ENCODE results near the gene AGR3. TPM values are rescaled to one million over a fixed set of nuclear protein-coding genes. Genes with fewer than 3 reads are reported as not detected.

Gene AGR3
- total RNA-seq, 2 donors from 2014 or later = not detected

- Histone ChIP-seq H3K4me3 (no peak overlapping the region), H3K4me1 (no peaks in the 10 kb centered on the region), H3K27me3 (no peaks in the 10 kb centered on the region), H3K9me3 (no peaks in the 10 kb centered on the region), H3K36me3 (no peaks in the 10 kb centered on the region), H3K27ac (no peak overlapping the region)
- no peak for DNase-seq (ENCODE audit: low spot score)
- no peak for TF ChIP-seq CTCF (IDR thresholded peaks at IDR 0.05)
Measured at GRCh38 chr7:16818732-16819131, 63.1 kb downstream of the AGR3 start.

GRCh38 chr7:16817536-16817935, 64.2 kb downstream of the AGR3 start:
- Histone ChIP-seq H3K27ac (no peak overlapping the region), H3K4me1 (no peaks in the 10 kb centered on the region), H3K4me3 (no peak overlapping the region), H3K36me3 (no peaks in the 10 kb centered on the region), H3K27me3 (no peaks in the 10 kb centered on the region), H3K9me3 (no peaks in the 10 kb centered on the region)
- no peak for DNase-seq (ENCODE audit: low spot score)
- TF ChIP-seq CTCF (IDR thresholded peaks at IDR 0.05) = no peak

GRCh38 chr7:16816824-16817223, 65.0 kb downstream of the AGR3 start:
- H3K4me1 ChIP-seq = no peaks in the 10 kb centered on the region
- no peak overlapping the region for H3K4me3 ChIP-seq
- no peaks in the 10 kb centered on the region for H3K27me3 ChIP-seq
- H3K36me3 ChIP-seq = no peaks in the 10 kb centered on the region
- no peaks in the 10 kb centered on the region for H3K9me3 ChIP-seq
- no peak overlapping the region for H3K27ac ChIP-seq
- no peak for DNase-seq (ENCODE audit: low spot score)
- TF ChIP-seq CTCF (IDR thresholded peaks at IDR 0.05) = no peak

GRCh38 chr7:16815001-16815400, 66.8 kb downstream of the AGR3 start:
- Histone ChIP-seq H3K4me1 (no peaks in the 10 kb centered on the region), H3K27me3 (no peaks in the 10 kb centered on the region), H3K27ac (no peak overlapping the region), H3K4me3 (no peak overlapping the region), H3K9me3 (no peaks in the 10 kb centered on the region), H3K36me3 (no peaks in the 10 kb centered on the region)
- no peak for TF ChIP-seq CTCF (IDR thresholded peaks at IDR 0.05)
- DNase-seq (ENCODE audit: low spot score) = no peak

- TF ChIP-seq CTCF (IDR thresholded peaks at IDR 0.05) = no peak
- no peaks in the 10 kb centered on the region for H3K4me1 ChIP-seq
- DNase-seq (ENCODE audit: low spot score) = no peak
- no peak overlapping the region for H3K4me3 ChIP-seq
- no peaks in the 10 kb centered on the region for H3K9me3 ChIP-seq
- no peaks in the 10 kb centered on the region for H3K27me3 ChIP-seq
- H3K27ac ChIP-seq = no peak overlapping the region
- no peaks in the 10 kb centered on the region for H3K36me3 ChIP-seq
Measured at GRCh38 chr7:16813232-16813616, 68.6 kb downstream of the AGR3 start.

- no peaks in the 10 kb centered on the region for H3K27me3 ChIP-seq
- TF ChIP-seq CTCF (IDR thresholded peaks at IDR 0.05) = no peak
- H3K36me3 ChIP-seq = no peaks in the 10 kb centered on the region
- DNase-seq (ENCODE audit: low spot score) = no peak
- H3K9me3 ChIP-seq = no peaks in the 10 kb centered on the region
- H3K4me1 ChIP-seq = no peaks in the 10 kb centered on the region
- H3K4me3 ChIP-seq = no peak overlapping the region
- H3K27ac ChIP-seq = no peak overlapping the region
Measured at GRCh38 chr7:16812542-16813231, 69.1 kb downstream of the AGR3 start.

All from right atrium auricular region (tissue), 2 donors.